Neuronal stem cell (in vitro differentiated cells): ENCODE data around the gene BICD1.
A peak's percentile ranks its signal among the peaks of the same experiment; 100 is the strongest.

Source experiments
- DNase-seq: peaks from one replicate; pipeline ENCODE4 v3.0.0-alpha.2; 2013; ENCODE audit warnings: low spot score
- H2AFZ ChIP-seq: one replicate; pipeline ENCODE4 v1.6.1; 2013; ENCODE audit warnings: mild to moderate bottlenecking, low read length, inconsistent platforms
- H2AK5ac ChIP-seq: 2 replicates; pipeline ENCODE4 v1.6.1; 2013; ENCODE audit warnings: low read depth, mild to moderate bottlenecking, inconsistent platforms, low read length, moderate library complexity, mixed read lengths
- H2BK120ac ChIP-seq: 2 replicates; pipeline ENCODE4 v1.6.1; 2013; ENCODE audit warnings: low read depth, mild to moderate bottlenecking, inconsistent platforms, low read length, moderate library complexity, mixed read lengths
- H2BK12ac ChIP-seq: one replicate; pipeline ENCODE4 v1.6.1; 2013; ENCODE audit warnings: low read length, inconsistent platforms
- H2BK15ac ChIP-seq: 2 replicates; pipeline ENCODE4 v1.6.1; 2013; ENCODE audit warnings: mild to moderate bottlenecking, low read length, inconsistent platforms, mixed read lengths
- H2BK5ac ChIP-seq: one replicate; pipeline ENCODE4 v1.6.1; 2013; ENCODE audit warnings: inconsistent platforms, mild to moderate bottlenecking, low read length, moderate library complexity
- H3K14ac ChIP-seq: one replicate; pipeline ENCODE4 v1.6.1; 2013; ENCODE audit warnings: low read length, inconsistent platforms
- H3K18ac ChIP-seq: 2 replicates; pipeline ENCODE4 v1.6.1; 2013; ENCODE audit warnings: low read length, inconsistent platforms
- H3K23ac ChIP-seq: 2 replicates; pipeline ENCODE4 v1.6.1; 2013; ENCODE audit warnings: low read depth, mild to moderate bottlenecking, mixed read lengths, low read length, inconsistent platforms; ENCODE audit not compliant: poor library complexity
- H3K27ac ChIP-seq: replicated peaks from 3 replicates; pipeline ENCODE4 v1.5.1; 2013; ENCODE audit warnings: low read length, inconsistent platforms
- H3K27me3 ChIP-seq, 3 experiments: 2 replicates each; pipeline ENCODE4 v1.6.1; 2013; ENCODE audit warnings: low read length in 3 of 3, mild to moderate bottlenecking in 2 of 3, inconsistent platforms in 1 of 3, low read depth in 1 of 3, mixed read lengths in 1 of 3, moderate library complexity in 1 of 3; ENCODE audit not compliant: control insufficient read depth in 3 of 3, insufficient read depth in 3 of 3
- H3K36me3 ChIP-seq, 2 donors: replicated peaks in 1 of 2; 2 replicates each; pipeline ENCODE4 v1.6.1; 2013; ENCODE audit warnings: low read length in 2 of 2; ENCODE audit not compliant: control insufficient read depth in 2 of 2, insufficient read depth in 2 of 2
- H3K4ac ChIP-seq: 2 replicates; pipeline ENCODE4 v1.6.1; 2013; ENCODE audit warnings: inconsistent platforms, mild to moderate bottlenecking, low read length, moderate library complexity
- H3K4me1 ChIP-seq, 2 donors: 1 replicate in 1 of 2; 2 replicates in 1 of 2; pipeline ENCODE4 v1.6.1; 2013; ENCODE audit warnings: low read length in 2 of 2, low read depth in 1 of 2; ENCODE audit not compliant: control insufficient read depth in 2 of 2, insufficient read depth in 1 of 2
- H3K4me2 ChIP-seq: one replicate; pipeline ENCODE4 v1.6.1; 2013; ENCODE audit warnings: mild to moderate bottlenecking, low read length, inconsistent platforms; ENCODE audit not compliant: insufficient read depth, poor library complexity, severe bottlenecking
- H3K4me3 ChIP-seq, 2 donors: 2 replicates each; pipeline ENCODE4 v1.5.1; 2013; ENCODE audit warnings: low read length in 2 of 2, mild to moderate bottlenecking in 2 of 2, inconsistent platforms in 1 of 2, moderate library complexity in 1 of 2
- H3K79me1 ChIP-seq: one replicate; pipeline ENCODE4 v1.6.1; 2013; ENCODE audit warnings: low read depth, mild to moderate bottlenecking, inconsistent platforms, low read length, moderate library complexity
- H3K9ac ChIP-seq: one replicate; pipeline ENCODE4 v1.6.1; 2013; ENCODE audit warnings: mild to moderate bottlenecking, low read depth, low read length, inconsistent platforms; ENCODE audit not compliant: poor library complexity
- H3K9me3 ChIP-seq, 2 donors: replicated peaks in 1 of 2; 2 replicates each; pipeline versions ENCODE3 to v1.6.1; 2013; ENCODE audit warnings: low read length in 2 of 2, mild to moderate bottlenecking in 2 of 2, inconsistent platforms in 1 of 2, low read depth in 1 of 2, mixed read lengths in 1 of 2, moderate library complexity in 1 of 2; ENCODE audit not compliant: control insufficient read depth in 2 of 2, insufficient read depth in 1 of 2
- H4K8ac ChIP-seq: one replicate; pipeline ENCODE4 v1.6.1; 2013; ENCODE audit warnings: low read depth, mild to moderate bottlenecking, inconsistent platforms, low read length, moderate library complexity
- H4K91ac ChIP-seq: one replicate; pipeline ENCODE4 v1.6.1; 2013; ENCODE audit warnings: low read length, low read depth, mild to moderate bottlenecking, inconsistent platforms; ENCODE audit not compliant: poor library complexity
- WGBS, 2 donors: extraction: QIAGEN DNeasy Blood & Tissue Kit; methylation state at CpG; one replicate each; pipeline ENCODE4 v1.1.7; 2013; ENCODE audit warnings: missing lambda C conversion rate in 2 of 2, mixed read lengths in 1 of 2; ENCODE audit not compliant: insufficient read length in 2 of 2, insufficient replicate concordance in 1 of 2; ENCODE audit errors: extremely low coverage in 2 of 2; 5-methylcytosine and 5-hydroxymethylcytosine counted together

Gene BICD1

DNA sequence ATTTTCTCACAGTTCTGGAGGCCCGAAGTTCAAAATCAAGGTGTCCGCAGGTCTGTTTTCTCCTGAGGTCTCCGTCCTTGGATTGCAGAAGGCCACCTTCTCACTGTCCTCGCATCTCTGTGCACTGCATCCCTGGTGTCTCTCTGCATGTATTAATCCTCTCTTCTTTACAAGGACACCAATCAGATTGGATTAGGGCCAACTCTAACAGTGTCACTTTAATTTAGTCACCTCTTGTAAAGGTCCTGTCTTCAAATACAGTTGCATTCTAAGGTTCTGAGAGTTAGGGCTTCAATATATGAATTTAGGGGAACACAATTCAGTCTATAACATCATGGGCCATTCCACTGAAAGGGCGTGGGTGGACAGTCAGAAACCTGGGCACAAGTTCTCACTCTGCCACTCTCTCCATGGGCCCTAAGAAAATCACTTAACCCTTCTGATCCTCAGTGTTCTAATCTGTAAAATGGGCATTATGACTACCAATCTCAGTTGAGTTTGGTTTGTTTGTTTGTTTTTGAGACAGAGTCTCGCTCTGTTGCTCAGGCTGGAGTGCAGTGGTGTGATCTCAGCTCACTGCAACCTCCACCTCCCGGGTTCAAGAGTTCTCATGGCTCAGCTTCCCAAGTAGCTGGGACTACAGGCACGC, 251.1 kb downstream of the BICD1 start:
- H3K14ac ChIP-seq = no peak overlapping the region
- no peak overlapping the region for H2BK120ac ChIP-seq
- no peak overlapping the region for H3K4me3 ChIP-seq
- H3K79me1 ChIP-seq = no peaks in the 10 kb centered on the region
- H2AK5ac ChIP-seq = no peak overlapping the region
- no peak for DNase-seq
- H3K9ac ChIP-seq = no peak overlapping the region
- WGBS, 2 donors = no CpG with 5 or more reads among the region's 8 CpGs
- no peak overlapping the region for H4K91ac ChIP-seq
- no peaks in the 10 kb centered on the region for H3K4me1 ChIP-seq
- H4K8ac ChIP-seq = no peak overlapping the region
- no peak overlapping the region for H2BK15ac ChIP-seq
- H3K27me3 ChIP-seq = no peaks in the 10 kb centered on the region
- H2BK5ac ChIP-seq = no peak overlapping the region
- no peak overlapping the region for H3K18ac ChIP-seq
- no peak overlapping the region for H3K4ac ChIP-seq
- no peak overlapping the region for H2AFZ ChIP-seq
- H3K4me2 ChIP-seq = no peak overlapping the region
- no peaks in the 10 kb centered on the region for H3K9me3 ChIP-seq
- no peak overlapping the region for H2BK12ac ChIP-seq
- no peaks in the 10 kb centered on the region for H3K36me3 ChIP-seq
- no peak overlapping the region for H3K27ac ChIP-seq
- H3K23ac ChIP-seq = no peak overlapping the region

DNA sequence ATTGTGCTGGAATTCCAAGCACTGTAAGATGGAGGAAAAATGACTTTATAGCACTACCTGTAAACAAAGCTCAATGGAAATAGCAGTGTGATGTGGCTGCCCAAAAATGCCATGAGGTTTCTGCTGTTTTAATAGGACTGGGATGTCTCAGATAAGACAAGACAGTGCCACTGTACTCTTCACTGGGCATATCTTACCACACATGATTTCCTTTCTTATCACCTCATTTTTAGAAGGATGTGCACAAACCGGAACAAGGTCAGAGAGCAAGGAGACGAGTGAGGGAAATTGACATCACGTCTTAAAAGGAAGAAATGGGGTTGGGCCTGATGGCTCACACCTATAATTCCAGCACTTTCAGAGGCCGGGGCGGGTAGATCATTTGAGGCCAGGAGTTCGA, 254.3 kb downstream of the BICD1 start:
- Histone ChIP-seq H2BK15ac (no peak overlapping the region), H3K4me1 (no peaks in the 10 kb centered on the region), H4K91ac (no peak overlapping the region), H2BK12ac (no peak overlapping the region), H3K4me3 (no peak overlapping the region), H3K9ac (no peak overlapping the region), H3K36me3 (no peaks in the 10 kb centered on the region), H2BK5ac (no peak overlapping the region), H3K18ac (no peak overlapping the region), H3K4ac (no peak overlapping the region), H3K4me2 (no peak overlapping the region), H2AFZ (no peak overlapping the region), H2AK5ac (no peak overlapping the region), H3K14ac (no peak overlapping the region), H3K9me3 (no peaks in the 10 kb centered on the region), H4K8ac (no peak overlapping the region), H3K23ac (no peak overlapping the region), H3K79me1 (no peaks in the 10 kb centered on the region), H2BK120ac (no peak overlapping the region), H3K27ac (no peak overlapping the region), H3K27me3 (no peaks in the 10 kb centered on the region)
- WGBS, 2 donors = no CpG with 5 or more reads among the region's 6 CpGs
- no peak for DNase-seq

GRCh38 chr12:32362892-32363291, 256.2 kb downstream of the BICD1 start:
- Histone ChIP-seq H3K4me3 (no peak overlapping the region), H4K91ac (no peak overlapping the region), H2BK12ac (no peak overlapping the region), H3K4me1 (peaks cover 0 to 4% of the 10 kb centered on the region in 2 donors), H3K27ac (no peak overlapping the region), H3K27me3 (no peaks in the 10 kb centered on the region), H3K23ac (no peak overlapping the region), H2AFZ (no peak overlapping the region), H2AK5ac (no peak overlapping the region), H3K4ac (no peak overlapping the region), H4K8ac (no peak overlapping the region), H3K9ac (no peak overlapping the region), H3K14ac (no peak overlapping the region), H3K36me3 (no peaks in the 10 kb centered on the region), H3K18ac (no peak overlapping the region), H2BK120ac (no peak overlapping the region), H3K9me3 (no peaks in the 10 kb centered on the region), H2BK5ac (no peak overlapping the region), H3K4me2 (no peak overlapping the region), H3K79me1 (no peaks in the 10 kb centered on the region), H2BK15ac (no peak overlapping the region)
- no peak for DNase-seq
- WGBS, 2 donors = no CpG with 5 or more reads among the region's 3 CpGs

DNA sequence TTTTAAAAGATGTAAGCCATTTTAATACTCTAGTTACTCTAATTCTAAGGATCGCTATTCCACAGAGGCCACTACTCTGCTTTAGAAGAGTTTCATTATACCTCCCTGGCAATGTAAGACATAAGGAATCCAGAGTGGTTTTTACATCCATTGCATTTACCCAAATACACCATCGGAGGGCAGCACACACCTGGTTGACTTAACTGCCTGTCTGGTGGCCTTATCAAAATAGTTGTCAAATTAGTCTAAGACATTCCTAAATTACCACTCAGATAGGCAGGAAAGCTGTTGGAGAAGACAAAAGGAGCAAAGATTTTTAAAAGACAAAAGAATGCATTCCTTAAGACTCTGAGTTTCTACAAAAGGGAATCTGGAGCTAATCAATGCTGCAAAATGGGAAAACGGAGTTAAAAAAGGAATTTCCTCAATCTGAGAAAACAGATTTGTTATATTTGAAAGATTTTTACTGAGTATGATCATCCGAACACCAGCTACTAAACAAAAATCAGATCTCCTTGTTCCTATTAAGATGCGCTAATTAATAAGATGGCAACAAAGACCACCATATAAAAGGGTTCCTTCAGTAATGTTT, 258.9 kb downstream of the BICD1 start:
- Histone ChIP-seq H3K27ac (no peak overlapping the region), H2AFZ (no peak overlapping the region), H3K27me3 (no peaks in the 10 kb centered on the region), H4K91ac (no peak overlapping the region), H4K8ac (no peak overlapping the region), H3K4ac (no peak overlapping the region), H3K18ac (no peak overlapping the region), H3K79me1 (no peaks in the 10 kb centered on the region), H3K4me3 (no peak overlapping the region), H3K14ac (no peak overlapping the region), H2BK15ac (no peak overlapping the region), H2BK120ac (no peak overlapping the region), H3K36me3 (no peaks in the 10 kb centered on the region), H2AK5ac (no peak overlapping the region), H3K9me3 (peaks cover 0 to 2% of the 10 kb centered on the region in 2 donors), H3K23ac (no peak overlapping the region), H3K4me2 (no peak overlapping the region), H2BK12ac (no peak overlapping the region), H3K9ac (no peak overlapping the region), H3K4me1 (peaks cover 0 to 4% of the 10 kb centered on the region in 2 donors), H2BK5ac (no peak overlapping the region)
- no CpG with 5 or more reads among the region's 5 CpGs for WGBS, 2 donors
- peak; percentile 70 for DNase-seq
